ENCODE results near the gene RUNX3.

Gene RUNX3

DNA sequence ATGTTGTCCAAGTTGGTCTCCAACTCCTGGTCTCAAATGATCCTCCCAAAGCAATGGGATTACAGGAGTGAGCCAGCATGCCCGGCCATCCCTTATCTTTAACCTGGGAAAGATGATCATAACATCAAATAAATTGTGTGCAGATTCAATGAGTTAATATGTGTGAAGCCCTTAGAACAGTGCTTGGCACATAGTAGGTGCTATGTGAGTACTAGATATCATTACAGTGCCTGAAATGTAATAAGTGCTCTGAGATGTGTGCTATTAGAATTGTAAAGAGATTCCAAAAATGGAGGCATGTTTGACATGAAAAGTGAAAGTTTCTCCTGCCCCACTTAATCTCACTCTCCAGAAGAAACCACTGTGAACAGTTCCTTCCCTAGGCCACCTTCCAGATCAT, 71.8 kb downstream of the RUNX3 start:
- TF ChIP-seq, protein P1, sequence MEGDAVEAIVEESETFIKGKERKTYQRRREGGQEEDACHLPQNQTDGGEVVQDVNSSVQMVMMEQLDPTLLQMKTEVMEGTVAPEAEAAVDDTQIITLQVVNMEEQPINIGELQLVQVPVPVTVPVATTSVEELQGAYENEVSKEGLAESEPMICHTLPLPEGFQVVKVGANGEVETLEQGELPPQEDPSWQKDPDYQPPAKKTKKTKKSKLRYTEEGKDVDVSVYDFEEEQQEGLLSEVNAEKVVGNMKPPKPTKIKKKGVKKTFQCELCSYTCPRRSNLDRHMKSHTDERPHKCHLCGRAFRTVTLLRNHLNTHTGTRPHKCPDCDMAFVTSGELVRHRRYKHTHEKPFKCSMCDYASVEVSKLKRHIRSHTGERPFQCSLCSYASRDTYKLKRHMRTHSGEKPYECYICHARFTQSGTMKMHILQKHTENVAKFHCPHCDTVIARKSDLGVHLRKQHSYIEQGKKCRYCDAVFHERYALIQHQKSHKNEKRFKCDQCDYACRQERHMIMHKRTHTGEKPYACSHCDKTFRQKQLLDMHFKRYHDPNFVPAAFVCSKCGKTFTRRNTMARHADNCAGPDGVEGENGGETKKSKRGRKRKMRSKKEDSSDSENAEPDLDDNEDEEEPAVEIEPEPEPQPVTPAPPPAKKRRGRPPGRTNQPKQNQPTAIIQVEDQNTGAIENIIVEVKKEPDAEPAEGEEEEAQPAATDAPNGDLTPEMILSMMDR (IDR thresholded peaks at IDR 0.05; ENCODE audit: insufficient read depth, low read length, missing control alignments) = no peak
- ChIA-PET POLR2A (no interaction called here), CTCF (no interaction called here)
- no peak for DNase-seq (ENCODE audit: low read depth, low spot score)
- no peak overlapping the region for H3K4me3 ChIP-seq (ENCODE audit: low read depth, low read length)

DNA sequence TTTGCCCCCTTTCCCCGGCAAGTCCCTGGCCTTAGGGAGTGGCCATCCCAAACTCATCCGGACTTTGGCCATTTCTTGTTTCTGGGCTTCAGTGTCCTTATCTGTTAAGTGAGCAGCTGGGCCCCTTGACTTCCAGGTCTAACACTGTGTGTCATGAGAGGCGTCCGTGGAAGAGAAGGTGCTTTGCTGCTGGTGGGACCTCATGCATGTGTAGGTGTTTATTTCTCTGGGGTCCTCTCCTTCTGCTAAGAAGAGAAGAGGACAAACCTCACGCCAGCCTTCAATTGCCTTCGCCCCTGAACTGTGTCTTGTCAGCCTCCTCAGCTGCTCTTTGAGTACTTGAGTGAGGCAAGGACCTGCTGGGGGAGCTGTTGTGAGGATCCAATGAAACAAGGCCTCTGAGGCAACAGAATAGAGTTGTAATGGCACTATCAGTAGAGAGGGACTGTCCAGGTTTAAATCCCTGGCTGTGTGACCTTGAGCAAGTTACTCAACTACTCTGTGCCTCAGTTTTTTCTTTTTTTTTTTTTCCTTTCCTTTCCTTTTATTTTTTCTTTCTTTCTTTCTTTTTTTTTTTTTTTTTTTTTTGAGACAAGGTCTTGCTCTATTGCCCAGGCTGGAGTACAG, 72.5 kb downstream of the RUNX3 start:
- ChIA-PET POLR2A (no interaction called here), CTCF (no interaction called here)
- TF ChIP-seq, protein P1 (IDR thresholded peaks at IDR 0.05; ENCODE audit: insufficient read depth, low read length, missing control alignments) = no peak
- no peak for DNase-seq (ENCODE audit: low read depth, low spot score)
- no peak overlapping the region for H3K4me3 ChIP-seq (ENCODE audit: low read depth, low read length)

DNA sequence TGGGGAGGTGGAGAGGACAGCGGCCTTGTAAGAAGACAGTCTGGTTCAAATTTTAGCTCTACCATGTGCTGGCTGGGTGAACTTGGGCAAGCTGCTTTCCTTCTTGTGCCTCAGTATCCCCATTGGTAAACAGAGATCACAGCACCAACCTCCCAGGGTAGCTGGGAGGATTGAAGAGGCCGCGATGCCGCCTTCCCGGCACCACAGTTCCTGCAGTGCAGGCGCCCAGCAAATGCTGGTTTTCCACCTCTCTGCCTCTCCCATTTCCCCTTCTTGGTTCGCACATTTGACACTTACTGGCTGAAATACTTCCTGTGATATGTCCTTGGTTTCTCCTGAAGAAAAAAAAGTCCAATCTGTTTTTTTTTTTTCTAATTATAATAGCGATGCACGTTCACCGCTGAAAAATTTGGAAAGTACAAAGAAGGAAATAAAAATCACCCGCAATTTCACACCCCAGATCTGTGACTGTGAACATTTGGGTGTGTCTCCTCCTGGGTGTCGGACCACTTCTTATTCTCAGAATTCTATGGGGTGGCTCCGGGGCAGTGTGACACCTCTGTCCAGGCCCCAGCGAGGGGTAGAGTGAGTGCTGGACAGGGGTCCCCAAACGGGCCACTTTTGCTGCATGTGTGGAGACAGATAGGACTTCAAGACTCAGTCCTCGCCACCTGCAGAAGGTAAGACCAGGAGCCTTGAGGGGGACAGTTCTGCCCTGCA, 73.1 kb downstream of the RUNX3 start:
- POLR2A ChIA-PET = no interaction called here
- no peak overlapping the region for H3K4me3 ChIP-seq (ENCODE audit: low read depth, low read length)
- no peak for DNase-seq (ENCODE audit: low read depth, low spot score)
- TF ChIP-seq, protein P1 (IDR thresholded peaks at IDR 0.05; ENCODE audit: insufficient read depth, low read length, missing control alignments) = no peak
- CTCF ChIA-PET = no interaction called here

DNA sequence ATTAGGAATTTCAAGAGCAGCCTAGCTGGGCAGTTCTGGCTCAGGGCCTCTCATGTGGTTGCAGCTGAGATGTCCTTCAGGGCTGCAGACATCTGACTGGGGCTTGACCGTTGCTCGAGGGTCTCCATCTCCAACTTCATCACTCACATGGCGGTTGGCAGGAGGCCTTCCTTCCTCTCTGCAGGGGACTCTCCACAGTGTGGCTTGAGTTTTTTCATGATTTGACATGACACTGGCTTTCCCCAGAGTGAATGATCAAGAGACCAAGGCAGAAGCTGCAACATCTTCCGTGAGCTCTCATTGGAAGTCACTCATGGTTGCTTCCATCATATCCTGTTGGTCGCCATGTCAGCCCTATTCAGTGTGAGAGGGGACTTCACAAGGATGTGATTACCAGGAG, 74.6 kb downstream of the RUNX3 start:
- CTCF ChIA-PET = interaction anchor here (0.7 kb wide), 1 partner anchor 8 kb away, joined by 3 read pairs; no protein-coding TSS in a partner anchor
- TF ChIP-seq, protein P1 (IDR thresholded peaks at IDR 0.05; ENCODE audit: insufficient read depth, low read length, missing control alignments) = no peak
- no peak overlapping the region for H3K4me3 ChIP-seq (ENCODE audit: low read depth, low read length)
- POLR2A ChIA-PET = interaction anchor here (0.6 kb wide), 1 partner anchor 115 kb away, joined by 3 read pairs; no protein-coding TSS in a partner anchor
- DNase-seq (ENCODE audit: low read depth, low spot score) = no peak

DNA sequence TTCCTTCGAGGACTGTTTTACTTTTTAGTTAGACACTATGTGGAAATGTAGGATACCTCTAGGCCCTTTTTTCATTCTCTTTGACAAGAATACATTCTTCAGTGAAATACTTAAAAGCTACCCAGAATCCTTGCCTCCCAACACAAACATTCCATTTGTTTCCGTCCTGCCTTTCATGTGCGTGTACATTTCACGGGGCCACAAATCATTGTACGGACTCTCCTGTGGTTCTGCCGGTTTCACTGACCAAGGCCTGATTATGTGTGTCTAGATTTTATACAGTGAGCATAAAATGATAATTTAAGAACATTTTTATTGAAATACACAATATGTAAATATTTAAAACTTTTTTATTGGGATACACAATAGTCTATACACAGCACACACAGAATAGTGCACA, 76.4 kb downstream of the RUNX3 start:
- no peak overlapping the region for H3K4me3 ChIP-seq (ENCODE audit: low read depth, low read length)
- CTCF ChIA-PET = interaction anchor here (1.3 to 2.9 kb wide), 2 partner anchors 73 to 165 kb away, joined by 3 to 15 read pairs; no protein-coding TSS in a partner anchor
- TF ChIP-seq, protein P1 (IDR thresholded peaks at IDR 0.05; ENCODE audit: insufficient read depth, low read length, missing control alignments) = no peak
- DNase-seq (ENCODE audit: low read depth, low spot score) = no peak
- POLR2A ChIA-PET = no interaction called here

DNA sequence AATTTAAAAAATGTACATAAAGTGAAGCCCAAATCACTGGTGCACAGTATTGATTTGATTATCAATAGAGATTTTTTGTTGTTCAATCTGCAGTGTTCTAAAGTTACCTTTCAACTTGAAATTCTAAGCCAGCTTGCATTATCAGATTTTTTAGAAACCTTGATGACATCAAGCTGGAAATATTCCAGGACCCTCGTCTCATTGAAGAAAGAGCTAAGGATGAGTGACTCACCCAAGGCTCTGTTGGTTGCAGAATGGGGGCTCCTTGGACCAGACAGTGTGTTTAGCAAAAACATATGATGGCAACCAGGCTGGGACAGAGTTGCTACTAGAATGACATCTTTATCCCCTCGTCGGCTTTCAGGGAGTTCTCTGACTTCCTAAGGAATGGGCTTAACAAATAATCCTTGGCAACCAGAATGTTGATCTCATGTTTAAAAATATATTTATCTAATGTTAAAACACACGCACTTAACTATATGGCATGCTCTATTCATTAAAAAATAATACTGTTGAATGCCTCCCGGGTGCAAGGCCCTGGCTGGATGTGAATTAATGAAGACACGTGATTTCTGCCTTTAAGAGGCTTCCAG, 79.7 kb downstream of the RUNX3 start:
- TF ChIP-seq, protein P1 (IDR thresholded peaks at IDR 0.05; ENCODE audit: insufficient read depth, low read length, missing control alignments) = no peak
- ChIA-PET CTCF (interaction anchor here (1.0 to 5.4 kb wide), 6 partner anchors 12 to 355 kb away, joined by 3 to 44 read pairs (median 24); no protein-coding TSS in a partner anchor), POLR2A (interaction anchor here (1.6 kb wide), 1 partner anchor 257 kb away, joined by 6 read pairs; no protein-coding TSS in a partner anchor)
- no peak overlapping the region for H3K4me3 ChIP-seq (ENCODE audit: low read depth, low read length)
- no peak for DNase-seq (ENCODE audit: low read depth, low spot score)
